Stimulated activated CD8-positive, alpha-beta memory T cell treated with anti-CD3 and anti-CD28 coated beads, Interleukin-7, amount 100 ng/mL, for 1 hour (primary cell): Measurements from ENCODE around the gene DCLK1.

Experiments used
- DNase-seq, 2 donors: peaks; one replicate each; pipeline ENCODE4 v3.0.0-alpha.2; 2020; ENCODE audit warnings: low read depth in 2 of 2

The DCLK1 gene

DNA sequence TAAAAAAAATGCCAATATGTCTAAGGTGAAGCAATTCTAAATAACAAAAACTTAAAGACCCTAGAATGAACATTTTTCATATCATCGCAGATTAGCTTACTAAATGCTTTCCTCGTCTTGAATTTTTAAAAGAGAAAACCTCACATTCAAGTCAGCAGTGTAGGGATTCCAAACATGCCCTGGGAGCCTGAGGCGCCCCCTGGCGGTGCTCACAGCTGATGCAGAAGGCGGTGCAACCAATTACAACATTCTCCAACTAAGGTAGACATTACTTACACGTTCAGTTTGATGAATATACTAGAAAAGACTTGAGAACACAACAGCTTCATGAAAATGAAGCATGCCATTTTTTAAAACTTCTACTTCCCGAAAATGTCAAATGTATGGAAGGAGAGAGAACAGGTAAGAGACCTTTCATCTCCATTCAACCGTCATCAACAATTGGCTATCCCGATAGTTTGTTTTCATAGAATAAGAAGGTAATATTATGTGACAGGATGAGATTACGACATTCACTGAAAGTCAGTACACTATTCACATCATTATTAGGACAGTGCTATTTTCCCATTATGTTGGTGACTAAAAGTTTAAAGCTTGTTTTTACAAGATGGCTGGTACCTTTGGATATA lies 304.4 kb downstream of the DCLK1 start:
- DNase-seq, result no peak

DNA sequence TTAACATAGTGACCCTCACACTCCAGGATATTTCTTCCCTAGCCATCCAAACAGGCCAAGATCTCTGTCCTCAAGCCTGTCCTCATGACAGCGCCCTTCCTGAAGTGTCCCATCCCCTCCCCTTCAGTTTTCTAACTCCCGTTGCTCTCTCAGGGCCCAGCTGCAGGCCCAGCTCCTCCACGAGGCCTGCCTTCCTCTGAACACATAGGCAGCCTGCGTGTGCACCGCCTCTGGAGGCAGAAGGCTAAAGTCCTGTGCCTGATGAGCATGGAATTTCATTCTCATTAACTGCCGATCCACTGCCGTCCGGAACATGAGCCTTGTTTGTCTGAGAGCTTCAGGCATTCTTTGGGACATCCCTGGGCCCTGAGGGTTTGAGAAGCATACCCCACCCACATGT lies 306.4 kb downstream of the DCLK1 start:
- DNase-seq, result no peak

DNA sequence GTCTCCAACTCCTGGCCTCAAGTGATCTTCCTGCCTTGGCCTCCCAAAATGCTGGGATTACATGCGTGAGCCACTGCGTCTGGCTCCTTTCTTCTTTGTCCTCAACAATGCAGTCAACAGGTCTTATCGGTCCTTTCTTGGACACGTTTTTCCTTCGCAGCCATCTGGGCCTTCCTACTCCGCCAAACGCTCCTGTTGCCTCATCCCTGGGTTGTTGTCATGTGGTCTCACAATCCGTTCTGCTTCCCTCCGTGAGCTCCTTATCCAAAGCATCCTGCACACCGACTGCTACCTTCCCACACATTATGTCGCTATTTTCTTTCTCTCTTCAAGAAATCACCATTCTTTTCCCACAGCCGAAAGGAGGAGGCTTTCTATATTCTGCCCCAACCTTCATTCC lies 306.8 kb downstream of the DCLK1 start:
- DNase-seq, result no peak

DNA sequence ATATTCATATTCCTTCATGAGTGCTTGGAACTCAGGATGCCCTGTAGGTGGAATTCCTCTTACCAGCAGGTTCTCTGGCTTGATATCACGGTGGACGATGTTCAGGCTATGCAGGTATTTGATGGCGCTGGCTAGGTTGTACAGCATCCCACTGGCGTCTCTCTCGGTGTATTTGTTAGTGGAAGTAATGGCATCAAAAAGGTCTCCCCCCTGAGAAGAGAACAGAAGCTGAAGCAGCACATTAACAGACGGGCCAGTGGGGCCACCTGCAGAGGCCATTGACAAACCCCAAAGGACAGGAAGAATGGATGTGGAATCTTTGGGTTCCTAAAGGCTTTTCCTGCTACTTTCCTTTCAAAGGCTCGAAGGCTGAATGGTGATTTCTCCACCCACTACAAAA lies 308.5 kb downstream of the DCLK1 start:
- DNase-seq, result no peak

DNA sequence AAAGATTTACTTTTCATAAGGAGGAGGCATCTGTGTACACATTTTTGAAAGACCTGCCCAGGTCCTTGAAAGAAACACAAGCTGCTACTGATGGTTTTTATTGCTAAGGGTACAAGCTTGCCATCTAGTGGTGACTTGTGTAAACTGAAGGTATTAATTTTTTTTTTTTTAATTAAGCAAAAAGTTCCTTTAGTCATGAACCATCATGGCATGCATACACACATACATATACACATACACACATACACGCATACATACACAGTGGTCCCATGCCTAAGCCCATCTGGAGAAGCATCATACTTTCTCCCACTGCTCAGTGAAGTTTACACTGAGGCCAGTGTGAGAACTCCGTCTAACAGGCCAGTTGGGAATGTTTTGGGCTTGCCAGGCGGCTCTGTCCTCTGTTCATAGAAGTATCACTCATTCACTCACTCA lies 312.5 kb downstream of the DCLK1 start:
- no peak for DNase-seq

DNA sequence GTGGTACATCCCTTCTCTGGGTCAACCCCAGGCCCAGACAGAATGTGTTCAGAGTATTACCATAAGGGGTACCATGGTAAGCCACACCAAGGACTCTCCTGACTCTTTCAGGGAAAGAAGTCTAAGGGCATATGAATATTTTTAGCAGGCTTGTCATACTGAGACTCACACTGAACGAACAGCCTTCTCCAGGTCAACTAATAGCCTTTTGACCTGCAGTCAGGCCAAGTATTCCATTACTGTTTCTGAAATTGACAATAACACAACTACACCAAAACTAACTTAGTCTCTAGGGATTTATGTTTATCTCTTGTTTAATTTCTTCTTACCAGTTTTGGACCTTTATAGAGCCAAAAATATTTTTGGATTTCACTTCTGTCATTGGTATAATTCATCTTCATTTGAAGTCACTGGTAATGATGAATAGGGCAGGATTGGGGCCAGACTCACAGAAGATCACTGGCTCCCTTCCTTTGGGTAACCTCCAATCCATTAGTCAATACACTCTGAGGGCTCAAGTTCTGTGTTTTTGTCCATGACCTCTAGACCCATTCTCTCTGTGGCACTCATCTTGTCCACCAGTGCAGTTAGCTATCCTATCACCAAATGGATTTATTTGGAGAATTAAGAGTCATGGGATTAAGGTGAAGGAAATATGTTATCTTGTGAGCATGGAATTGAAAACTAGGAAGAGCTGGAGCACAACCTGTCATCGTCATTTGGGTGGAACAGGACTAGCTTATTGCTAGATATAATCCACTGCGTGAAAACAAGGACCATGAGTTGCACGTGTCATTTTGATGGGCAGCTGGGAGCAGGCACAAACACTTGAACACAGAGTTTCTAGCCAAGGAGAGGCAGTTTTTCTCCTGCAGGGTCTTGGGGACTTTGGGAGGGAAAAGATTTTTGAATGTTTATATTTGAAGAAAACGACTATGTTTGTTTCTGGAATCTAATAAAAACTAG lies 313.3 kb downstream of the DCLK1 start:
- no peak for DNase-seq

DNA sequence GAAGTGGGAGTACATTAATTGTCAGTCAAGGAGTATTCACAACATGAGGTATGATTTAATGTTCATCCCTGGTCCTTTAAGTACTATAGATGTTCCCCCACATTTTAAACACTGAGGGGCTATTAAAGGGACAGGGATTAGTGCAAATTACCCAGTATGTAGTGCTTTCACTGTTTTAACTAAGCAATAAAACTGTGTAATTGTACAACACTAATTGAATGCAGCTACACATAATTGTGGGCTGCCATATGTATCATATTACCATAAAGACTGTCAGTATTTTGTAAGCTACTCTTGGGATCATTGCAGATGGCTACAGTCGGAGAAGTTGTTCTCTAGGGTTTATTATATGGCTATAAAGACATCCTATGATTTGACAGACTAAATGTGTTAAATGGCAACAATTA lies 316.6 kb downstream of the DCLK1 start:
- no peak for DNase-seq

DNA sequence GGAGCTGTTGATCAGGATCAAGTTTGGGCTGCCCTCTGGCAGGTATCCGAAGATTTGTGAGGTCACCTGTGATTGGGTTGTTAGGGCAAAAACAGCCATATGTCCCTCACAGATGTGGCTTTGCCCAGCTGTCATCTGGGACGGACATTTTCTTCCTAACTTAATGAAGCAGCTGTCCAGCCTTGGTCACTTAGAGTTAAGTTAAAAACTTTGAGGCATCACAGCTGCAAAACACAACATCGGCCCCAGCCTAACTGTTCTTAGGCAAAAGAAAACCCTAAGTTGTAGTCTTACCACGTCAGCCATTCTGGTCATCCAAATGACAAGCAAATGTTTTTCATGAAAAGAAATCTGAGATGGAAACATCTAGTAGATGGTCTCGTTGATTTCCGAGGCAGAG lies 318.4 kb downstream of the DCLK1 start:
- DNase-seq, result no peak

DNA sequence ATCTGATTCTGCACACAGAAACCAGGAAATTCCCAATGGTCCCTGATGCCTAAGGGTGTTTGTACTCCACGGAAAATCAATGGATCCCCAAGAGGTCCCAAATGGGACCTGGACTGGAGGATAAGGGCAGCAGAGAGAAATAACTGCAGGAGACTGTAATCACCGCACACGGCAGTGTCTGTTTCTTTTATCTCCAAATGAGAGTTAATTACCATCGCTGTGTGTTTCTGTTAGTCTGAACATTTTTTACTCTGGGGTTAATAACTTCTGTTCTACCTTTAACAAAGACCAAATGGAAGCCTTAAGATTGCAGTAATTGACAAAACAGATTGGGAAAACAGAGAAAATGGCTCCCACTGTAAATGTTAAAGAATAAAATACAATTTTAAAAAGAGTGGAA lies 320.9 kb downstream of the DCLK1 start:
- DNase-seq, result no peak

DNA sequence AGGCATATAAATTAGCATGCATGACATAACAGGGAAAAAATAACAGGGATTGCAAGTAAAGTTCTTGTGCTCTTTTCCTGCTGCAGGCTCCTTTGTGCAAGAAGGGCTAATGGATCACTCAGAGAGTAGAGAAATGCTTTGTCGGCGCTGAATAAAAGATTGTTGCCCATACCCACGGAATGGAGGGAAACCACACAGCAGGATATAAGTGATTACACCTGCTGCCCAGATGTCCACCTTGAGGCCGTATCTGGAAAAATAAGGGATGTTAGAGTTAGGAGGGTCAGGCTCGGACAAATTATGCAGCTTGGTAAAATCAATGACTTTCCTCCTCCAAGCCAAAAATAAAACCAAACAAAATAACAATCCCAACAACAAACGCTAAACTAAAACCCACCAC lies 322.3 kb downstream of the DCLK1 start:
- no peak for DNase-seq

DNA sequence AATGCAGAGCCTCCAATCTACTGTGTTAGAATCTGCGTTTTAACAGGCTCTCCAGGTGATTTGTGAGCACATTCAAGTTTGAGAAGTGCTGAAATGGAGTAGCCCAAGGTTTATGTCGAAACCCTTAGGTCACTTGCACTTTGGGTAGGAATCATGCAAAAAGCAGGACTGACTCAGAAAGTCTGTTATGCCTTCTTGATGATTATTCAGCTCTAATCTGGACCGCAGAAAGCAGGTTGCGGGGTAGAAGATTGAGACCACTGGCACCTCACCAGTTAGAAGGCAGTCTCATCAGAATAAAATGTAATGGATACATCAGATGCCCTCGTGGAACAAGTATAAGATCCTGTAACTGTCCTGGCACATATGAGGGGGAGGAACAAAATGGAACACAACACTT lies 326.3 kb downstream of the DCLK1 start:
- no peak for DNase-seq

DNA sequence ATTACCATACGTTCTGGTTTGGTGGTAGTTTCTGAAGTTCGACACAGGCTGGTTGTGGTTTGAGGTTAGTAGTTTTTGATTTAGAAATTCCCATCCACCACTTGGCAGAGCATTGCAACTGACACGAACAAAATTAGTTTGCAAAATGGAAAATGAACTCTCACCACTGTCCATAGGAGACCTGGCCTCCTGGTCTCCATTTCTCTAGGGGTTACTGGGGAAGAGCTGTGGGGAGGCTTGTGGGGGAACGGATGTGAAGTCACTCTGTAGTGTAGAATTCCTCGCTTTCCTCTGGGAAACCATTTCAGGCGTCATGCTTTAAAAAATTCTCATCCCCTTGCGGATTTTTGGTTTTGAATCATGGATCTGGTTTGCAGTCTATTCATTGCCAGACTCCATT lies 333.2 kb downstream of the DCLK1 start:
- no peak for DNase-seq

DNA sequence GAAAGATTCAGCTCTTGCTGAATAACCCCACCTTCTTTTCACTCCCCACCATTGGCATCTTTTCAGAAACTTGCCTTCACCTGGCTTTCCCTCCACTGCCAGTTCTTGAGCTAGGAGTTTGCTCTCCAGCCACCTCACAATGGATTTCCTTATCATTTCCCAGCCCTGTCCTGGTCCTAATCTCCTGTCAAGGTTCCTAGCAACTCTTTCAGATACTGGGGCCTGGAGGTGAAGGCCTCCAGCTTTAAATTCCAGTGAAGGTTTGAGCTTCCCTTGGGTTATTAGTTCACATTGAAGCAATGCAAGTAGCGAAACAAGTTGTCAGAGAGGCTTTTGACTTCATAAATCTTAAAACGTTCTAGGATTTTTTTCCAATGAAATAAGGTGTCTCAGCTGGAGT lies 333.9 kb downstream of the DCLK1 start:
- DNase-seq, result no peak

DNA sequence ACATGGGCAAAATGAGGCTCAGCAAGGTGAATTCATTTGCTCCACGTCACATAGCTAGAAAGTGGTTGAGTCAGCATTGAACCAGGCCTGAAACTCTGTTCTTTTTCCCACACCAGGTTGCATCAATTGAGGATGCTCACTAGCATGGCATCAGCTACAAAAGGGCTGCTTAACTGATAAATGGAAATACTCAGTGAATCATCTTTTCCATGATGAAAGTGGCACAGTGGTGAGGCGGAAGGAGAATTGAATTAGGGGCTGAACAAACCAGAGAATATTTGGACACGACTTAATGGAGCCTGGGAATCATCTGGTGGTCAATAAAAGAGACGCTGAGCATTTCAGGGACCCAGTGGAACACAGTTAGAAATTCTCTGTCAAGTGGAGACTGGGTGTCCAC lies 334.6 kb downstream of the DCLK1 start:
- DNase-seq, result no peak

DNA sequence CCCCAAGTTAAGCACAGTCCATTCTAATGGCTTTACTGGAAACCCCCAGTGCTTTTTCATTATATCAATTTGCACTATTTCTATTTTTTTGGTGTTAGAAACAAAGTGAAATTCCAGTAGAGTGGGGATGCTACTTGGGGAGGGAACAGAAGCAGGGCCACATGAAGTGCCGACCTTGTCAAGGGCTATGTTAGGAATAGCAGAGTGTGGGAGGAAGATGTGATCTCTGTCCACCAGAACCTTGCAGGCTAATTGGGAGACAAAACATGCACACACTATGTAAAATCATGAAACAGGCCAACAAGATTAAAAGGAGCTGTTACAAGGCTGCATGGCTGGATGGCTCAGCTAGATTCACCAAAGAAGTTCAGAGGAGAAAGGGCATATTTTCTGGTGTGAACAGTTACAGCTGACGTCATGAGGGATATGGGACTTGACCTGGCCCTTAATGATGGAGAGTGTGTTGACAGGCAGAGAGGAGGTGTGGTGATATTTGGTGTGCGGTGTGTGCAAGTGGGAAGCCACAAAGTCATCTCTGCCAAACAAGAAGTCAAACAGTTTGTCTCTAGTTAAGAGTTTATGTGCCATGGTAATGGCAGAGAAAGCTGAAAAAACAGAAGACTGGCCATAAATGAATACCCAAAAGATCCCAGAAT lies 336.3 kb downstream of the DCLK1 start:
- DNase-seq, result no peak

DNA sequence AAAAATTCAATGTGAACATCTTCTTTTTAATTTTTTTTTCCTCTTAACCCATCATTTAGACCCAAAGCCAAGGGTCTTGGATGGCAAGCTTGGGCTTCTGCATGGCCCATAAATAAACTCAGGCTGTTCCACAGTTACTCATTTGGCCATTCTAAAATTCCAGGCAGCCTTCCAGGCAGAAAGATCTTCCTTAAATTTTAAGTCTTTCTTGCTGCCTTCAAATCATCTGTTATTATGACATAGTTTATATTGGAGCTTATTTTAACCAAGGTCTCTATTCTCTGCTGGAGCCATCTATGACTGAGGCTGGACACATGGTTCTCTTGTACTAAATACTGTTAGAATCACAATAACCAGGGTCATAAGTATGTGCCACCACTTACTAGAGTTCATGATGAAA lies 337.4 kb downstream of the DCLK1 start:
- no peak for DNase-seq

DNA sequence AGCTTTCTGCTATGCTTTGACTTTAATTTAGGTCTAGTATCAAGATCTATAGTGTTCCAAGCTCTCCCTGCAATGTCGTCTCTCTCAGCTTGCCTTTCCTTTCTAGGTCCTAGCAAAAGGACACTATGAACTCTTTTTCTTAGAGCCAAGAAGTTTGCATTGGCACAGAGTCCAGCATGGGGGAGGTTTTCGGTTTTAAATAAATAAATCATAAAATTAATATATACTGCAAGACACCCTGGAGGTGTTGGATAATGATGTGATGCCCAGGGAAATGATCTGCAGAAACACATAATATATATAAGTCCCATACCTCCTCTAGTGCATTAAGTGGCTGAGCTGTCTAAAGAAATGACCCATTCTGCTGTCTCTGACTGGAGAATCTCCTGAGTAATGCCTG lies 338.3 kb downstream of the DCLK1 start:
- no peak for DNase-seq

DNA sequence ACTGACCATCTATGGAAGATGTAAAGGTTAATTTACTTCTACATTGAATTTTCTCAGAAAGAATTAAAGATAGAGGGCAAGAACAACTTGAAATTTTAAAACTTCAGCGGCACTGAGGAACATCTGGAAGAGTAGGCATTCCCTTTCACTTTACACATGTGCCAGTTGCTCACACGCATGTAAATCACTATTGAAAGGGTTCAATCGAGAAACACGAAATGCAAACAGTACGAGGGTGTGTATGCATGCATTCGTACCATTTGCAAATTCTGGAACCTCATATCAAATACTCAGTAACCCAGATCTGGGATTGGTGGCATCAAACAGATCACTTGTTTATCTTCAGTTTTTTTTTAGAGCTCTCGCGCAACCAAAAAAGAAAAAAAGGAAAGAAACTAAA lies 339.2 kb downstream of the DCLK1 start:
- no peak for DNase-seq

DNA sequence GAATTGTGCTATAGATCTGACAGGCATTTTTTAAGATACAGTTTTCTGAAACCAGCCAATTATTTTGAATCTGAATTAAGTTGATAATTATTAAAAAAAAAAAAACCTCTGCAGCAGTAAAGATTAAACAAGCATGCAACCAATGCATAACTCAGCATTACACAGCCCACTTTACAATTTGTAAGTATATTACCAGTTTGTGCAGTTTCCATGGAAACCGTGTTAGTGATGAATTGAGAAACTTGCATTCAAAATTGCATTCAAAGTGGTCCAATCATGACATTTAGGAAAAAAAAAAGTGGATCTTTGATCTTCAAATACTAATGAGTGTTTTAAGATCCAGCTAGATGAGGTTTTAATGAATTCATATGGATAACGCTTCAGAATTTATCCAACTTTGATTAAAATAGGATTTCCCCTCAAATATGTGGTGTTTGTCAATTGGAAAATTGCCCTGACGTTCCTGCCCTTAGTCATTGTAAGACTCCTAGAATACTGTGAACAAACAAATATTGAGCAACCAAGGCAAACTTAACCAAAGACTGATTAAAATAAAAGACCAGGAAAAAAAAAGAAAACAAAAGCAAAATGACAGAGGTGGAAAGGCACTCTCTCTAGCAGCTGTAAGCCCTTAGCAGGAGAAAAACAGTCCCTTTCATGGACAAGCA lies 339.9 kb downstream of the DCLK1 start:
- no peak for DNase-seq

DNA sequence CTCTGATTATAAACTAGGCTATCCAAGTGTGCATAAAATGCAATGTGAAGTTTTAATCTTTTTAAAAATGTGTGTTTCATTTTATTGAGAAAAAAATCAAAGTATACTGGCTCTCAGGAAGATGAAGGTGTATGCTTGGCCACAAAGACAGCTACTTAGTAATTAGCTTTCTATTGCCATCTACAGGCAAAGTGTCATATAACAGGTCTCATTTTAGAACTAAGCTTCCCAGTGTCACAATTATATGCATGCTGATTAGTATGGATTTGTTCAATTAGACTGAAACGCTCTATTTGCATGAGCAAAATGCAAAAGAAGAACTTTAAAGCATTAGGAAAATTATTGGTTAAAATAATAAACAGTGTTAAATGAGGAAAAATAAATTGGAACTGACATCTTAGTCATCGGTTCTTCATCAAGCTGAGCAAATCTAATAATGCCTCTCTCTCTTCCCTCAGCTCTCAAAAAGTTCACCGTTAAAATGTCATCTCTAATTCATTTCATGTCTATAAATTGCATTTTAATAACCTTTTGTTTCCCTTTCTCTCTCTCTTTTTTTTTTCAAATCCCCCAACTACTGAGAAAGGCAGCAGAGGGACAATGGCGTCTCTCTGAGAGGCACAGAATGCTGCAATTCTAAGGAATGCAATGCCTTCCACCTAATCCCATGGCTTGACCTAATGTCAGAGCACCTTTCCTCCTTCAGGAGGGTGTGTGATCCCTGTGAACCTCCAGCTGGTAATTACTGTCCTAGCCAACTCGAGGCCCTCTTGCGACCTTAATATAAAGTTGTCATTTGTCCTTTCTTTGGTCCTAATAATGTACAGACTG lies 341.6 kb downstream of the DCLK1 start:
- no peak for DNase-seq

DNA sequence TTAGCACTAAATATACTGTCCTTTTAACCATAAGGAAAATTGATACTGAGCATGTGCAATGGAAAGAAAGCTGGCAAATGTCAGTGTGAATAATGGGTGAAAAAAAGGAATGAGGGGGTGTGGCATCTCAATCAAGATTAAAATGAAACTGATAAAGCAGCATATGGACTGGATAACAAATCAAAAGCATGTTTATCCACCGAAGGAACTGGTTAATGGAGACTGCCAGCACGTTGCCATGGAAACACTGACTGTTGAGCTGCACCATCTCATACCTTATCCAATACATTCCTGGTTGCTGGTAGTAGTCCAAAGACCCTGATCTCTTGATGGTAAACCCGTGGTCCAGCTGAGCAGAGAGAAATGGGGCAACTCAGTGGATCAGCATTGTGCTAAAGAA lies 343.2 kb downstream of the DCLK1 start:
- DNase-seq, result no peak
